ENCODE measurements around the gene KIF15. TPM values are rescaled to one million over a fixed set of nuclear protein-coding genes. Genes with fewer than 3 reads are reported as not detected.

Gene KIF15
- total RNA-seq, 1 experiment from 2014 or later, result 23.7 TPM

DNA sequence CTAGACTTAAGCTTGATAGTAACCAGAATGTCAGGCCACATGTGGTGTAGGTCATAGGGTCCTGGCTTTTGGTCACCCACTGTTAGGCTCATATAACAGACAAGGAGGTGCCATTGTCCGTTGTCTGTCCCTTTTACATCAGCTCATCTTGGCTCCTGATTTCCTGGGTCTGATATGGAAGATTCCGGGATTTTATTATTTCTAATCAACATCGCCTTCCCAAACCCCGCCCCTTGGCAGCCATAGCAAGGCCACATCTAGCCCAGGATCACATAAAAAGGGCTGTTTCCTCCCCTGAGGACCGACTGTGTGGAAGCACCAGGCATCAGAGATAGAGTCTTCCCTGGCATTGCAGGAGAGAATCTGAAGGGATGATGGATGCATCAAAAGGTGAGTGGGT, 112.7 kb downstream of the KIF15 start, which contains the start of gene TGM4:
TSS of gene TGM4 (plus strand) at position 301 of the 400 bp plus-strand sequence. CDS start at position 372, 71 bp downstream.
- H3K36me3 Mint-ChIP-seq, result no peaks in the 10 kb centered on the region
- peaks cover 4% of the 10 kb centered on the region; the same call in 1 of the 2 replicates for H3K4me1 Mint-ChIP-seq
- no peak within 1 kb of the TSS for H3K27ac Mint-ChIP-seq
- POLR2A ChIA-PET, result no interaction called here
- no peak within 1 kb of the TSS for H3K4me3 Mint-ChIP-seq
- ATAC-seq, result no peak
- H3K9me3 Mint-ChIP-seq, result no peaks in the 10 kb centered on the region
- CTCF ChIA-PET, result no interaction called here
- no peak for DNase-seq (ENCODE audit: low spot score)
- H3K27me3 Mint-ChIP-seq (ENCODE audit: low read depth), result no peaks in the 10 kb centered on the region
- TF ChIP-seq AR (CRISPR knock-in tag; IDR thresholded peaks at IDR 0.05) (no peak), ARID4B (CRISPR knock-in tag; IDR thresholded peaks at IDR 0.05; ENCODE audit: borderline replicate concordance) (no peak), SP1 (CRISPR knock-in tag; conservative IDR thresholded peaks at IDR 0.05) (no peak), ZNF232 (CRISPR knock-in tag; IDR thresholded peaks at IDR 0.05) (no peak), TCF7 (CRISPR knock-in tag; IDR thresholded peaks at IDR 0.05; ENCODE audit: low read depth) (no peak), JAZF1 (CRISPR knock-in tag; IDR thresholded peaks at IDR 0.05) (no peak), ZNF425 (CRISPR knock-in tag; conservative IDR thresholded peaks at IDR 0.05) (no peak), EMX1 (CRISPR knock-in tag; IDR thresholded peaks at IDR 0.05) (no peak), ZNF317 (CRISPR knock-in tag; IDR thresholded peaks at IDR 0.05; ENCODE audit: borderline replicate concordance, low read depth) (no peak), CTCF (IDR thresholded peaks at IDR 0.05) (no peak), ATF6 (CRISPR knock-in tag; IDR thresholded peaks at IDR 0.05) (no peak), MYBL2 (CRISPR knock-in tag; IDR thresholded peaks at IDR 0.05) (no peak), CREB1 (CRISPR knock-in tag; IDR thresholded peaks at IDR 0.05) (no peak), ZNF281 (CRISPR knock-in tag; IDR thresholded peaks at IDR 0.05) (no peak), TEAD4 (CRISPR knock-in tag; IDR thresholded peaks at IDR 0.05) (no peak), NR3C1 (CRISPR knock-in tag; conservative IDR thresholded peaks at IDR 0.05; ENCODE audit: low read depth) (no peak)
- TF ChIP-seq, protein P1, sequence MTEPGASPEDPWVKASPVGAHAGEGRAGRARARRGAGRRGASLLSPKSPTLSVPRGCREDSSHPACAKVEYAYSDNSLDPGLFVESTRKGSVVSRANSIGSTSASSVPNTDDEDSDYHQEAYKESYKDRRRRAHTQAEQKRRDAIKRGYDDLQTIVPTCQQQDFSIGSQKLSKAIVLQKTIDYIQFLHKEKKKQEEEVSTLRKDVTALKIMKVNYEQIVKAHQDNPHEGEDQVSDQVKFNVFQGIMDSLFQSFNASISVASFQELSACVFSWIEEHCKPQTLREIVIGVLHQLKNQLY (CRISPR knock-in tag; IDR thresholded peaks at IDR 0.05), result no peak
- TF ChIP-seq, protein P2, sequence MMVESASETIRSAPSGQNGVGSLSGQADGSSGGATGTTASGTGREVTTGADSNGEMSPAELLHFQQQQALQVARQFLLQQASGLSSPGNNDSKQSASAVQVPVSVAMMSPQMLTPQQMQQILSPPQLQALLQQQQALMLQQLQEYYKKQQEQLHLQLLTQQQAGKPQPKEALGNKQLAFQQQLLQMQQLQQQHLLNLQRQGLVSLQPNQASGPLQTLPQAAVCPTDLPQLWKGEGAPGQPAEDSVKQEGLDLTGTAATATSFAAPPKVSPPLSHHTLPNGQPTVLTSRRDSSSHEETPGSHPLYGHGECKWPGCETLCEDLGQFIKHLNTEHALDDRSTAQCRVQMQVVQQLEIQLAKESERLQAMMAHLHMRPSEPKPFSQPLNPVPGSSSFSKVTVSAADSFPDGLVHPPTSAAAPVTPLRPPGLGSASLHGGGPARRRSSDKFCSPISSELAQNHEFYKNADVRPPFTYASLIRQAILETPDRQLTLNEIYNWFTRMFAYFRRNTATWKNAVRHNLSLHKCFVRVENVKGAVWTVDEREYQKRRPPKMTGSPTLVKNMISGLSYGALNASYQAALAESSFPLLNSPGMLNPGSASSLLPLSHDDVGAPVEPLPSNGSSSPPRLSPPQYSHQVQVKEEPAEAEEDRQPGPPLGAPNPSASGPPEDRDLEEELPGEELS (CRISPR knock-in tag; IDR thresholded peaks at IDR 0.05), result no peak

All from WTC11 (cell line).